NCI-H1930 (cell line): ENCODE results near the gene BCAT1.
"Not testable (repeated sequence)": the region's sequence is repeated elsewhere in the genome, so short reads cannot be mapped to it uniquely, and the experiment has no call there.

Experiments
- DNase-seq, 2 experiments: peaks; one replicate each; lab custom pipeline; 2025; lab: John Stamatoyannopoulos, UW

BCAT1 gene

DNA sequence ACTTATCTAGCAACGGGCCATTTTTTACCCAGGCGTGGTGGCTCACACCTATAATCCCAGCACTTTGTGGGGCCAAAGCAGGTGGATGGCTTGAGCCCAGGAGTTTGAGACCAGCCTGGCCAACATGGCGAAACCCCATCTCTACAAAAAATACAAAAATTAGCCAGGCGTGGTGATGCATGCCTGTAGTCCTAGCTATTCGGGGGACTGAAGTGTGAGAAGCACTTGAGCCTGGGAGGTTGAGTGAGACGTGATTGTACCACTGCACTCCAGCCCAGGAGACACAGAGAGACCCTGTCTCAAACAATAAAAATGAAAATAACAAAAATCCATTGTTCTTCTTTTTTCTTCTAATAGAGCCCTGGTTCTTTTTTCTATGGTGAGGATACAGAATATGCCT is 7.5 kb upstream of the BCAT1 start:
- DNase-seq: not testable (repeated sequence)

DNA sequence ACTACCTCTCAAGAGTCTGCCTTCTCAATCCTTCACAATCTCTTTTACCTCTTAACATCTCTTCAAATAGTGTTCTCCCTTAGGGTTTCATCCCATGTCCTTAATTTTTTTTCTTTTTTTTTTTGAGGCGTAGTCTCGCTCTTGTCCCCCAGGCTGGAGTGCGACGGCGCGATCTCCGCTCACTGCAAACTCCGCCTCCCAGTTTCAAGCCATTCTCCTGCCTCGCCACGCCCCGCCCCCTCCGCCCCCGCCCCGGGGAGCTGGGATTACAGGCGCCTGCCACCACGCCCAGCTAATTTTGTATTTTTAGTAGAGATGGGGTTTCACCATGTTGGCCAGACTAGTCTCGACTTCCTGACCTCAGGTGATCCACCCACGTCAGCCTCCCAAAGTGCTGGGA is 7.0 kb upstream of the BCAT1 start:
- DNase-seq: no peak

DNA sequence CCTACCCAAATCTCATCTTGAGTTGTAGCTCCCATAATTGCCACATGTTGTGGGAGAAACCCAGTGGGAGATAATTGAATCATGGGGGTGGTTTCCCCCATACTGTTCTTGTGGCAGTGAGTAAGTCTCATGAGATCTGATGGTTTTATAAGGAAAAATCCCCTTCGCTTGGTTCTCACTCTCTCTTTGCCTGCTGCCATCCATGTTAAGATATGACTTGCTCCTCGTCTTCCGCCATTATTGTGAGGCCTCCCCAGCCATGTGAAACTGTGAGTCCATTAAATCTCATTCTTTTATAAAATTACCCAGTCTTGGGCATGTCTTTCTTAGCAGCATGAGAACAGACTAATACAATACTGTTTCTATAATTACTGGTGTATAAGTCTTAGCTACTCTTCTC is 6.5 kb upstream of the BCAT1 start:
- no peak for DNase-seq

GRCh38 chr12:24954261-24954660 is 5.4 kb upstream of the BCAT1 start:
- no peak for DNase-seq

DNA sequence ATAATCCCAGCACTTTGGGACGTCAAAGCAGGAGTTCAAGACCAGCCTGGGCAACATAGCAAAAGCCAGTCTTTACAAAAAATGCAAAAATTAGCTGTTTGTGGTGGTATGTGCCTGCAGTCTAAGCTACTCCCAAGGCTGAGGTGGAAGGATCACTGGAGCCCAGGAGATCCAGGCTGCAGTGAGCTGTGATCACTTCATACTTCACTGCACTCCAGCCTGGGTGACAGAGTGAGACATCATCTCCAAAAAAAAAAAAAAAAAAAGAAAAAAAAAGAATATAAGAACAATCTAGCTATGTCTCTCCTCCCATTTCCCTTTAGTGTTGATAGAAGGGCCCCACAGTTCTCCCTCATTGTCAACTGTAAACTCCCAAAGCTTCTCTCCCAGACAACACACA is 3.5 kb upstream of the BCAT1 start:
- no peak for DNase-seq

DNA sequence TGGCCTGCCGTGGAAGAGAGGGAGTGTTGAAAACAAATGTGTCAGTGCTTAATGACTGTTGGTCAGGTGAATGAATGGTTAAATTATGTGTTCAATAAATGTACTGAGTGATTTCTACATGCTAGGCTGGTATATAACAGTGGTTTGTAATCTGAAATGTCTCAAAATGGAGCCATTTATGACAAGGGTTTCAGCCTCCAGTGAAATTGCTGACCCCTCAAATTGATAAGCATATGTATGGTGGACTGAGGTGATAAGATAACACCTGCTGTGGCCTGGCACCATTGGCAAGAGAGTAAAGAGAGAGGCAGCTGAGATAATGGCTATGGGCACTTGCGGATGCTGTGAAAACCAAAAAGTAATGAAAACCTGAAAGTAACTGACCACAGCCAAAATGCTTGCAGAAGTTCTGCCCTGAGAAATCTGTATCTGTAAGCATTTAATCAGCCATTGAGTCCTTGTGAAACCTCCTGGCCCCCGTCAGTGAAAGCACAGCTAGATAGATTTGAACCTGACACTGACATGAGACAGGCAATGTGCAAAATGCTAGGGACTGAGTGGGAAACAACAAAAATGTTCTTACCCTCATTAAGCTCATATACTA is 1.4 kb upstream of the BCAT1 start:
- no peak for DNase-seq

DNA sequence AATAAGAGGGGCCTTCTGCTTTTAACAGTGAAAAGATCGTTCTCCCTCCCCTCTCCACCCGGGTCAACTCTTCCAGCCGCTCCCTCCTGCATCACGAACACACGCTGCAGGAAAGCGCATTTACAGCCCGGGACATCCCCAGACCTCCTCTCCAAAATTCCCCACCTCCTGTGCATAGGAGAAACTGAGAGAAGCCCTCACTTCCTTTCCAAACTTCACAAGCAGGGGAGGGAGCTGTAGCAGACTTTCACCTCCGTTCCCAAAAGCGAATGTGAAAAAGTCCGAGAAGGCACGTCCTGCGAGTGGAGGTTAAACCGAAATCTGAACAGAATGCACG is 513 bp downstream of the BCAT1 start:
- no peak for DNase-seq

- no peak for DNase-seq
Measured at GRCh38 chr12:24947541-24948419, 1.1 kb downstream of the BCAT1 start.

DNA sequence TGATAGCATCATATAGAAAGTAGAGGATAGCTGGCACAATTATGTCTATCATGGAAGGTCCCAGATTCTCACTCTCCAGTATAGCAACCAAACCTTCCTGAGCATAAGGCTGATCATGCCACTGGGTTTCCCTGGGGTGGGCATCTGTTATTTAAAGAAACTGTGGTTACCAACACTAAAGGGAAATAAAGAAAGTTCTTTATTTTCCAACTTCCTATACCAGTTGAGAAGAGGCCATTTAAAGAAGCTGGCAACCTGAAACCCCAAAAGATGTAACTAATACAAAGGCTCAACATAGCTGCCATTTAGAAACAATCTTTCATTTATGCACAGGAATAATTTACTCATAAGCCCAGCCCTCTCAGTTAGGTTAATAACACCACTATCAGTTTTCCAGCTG is 3.1 kb downstream of the BCAT1 start:
- DNase-seq: no peak

- DNase-seq: no peak
Measured at GRCh38 chr12:24945039-24945438, 3.9 kb downstream of the BCAT1 start.

DNA sequence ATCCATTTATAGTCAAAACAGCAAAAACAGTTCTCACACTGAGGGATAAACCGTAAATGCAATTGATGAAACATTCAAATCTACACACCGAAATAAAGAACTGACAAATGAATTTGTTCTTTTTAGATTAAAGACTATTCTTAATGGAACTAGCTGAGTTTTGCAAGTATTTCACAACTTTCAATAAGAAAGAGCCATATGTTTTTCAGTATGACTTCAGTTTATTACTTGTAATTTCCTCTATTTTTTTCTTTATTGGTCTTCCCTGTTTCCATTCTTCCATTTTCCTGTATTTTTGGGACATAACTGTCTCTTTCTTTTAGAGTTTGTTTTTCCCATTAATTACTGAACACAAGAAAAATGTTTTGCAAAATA is 4.3 kb downstream of the BCAT1 start:
- no peak for DNase-seq

- no peak for DNase-seq
Measured at GRCh38 chr12:24943947-24944600, 4.8 kb downstream of the BCAT1 start.

DNA sequence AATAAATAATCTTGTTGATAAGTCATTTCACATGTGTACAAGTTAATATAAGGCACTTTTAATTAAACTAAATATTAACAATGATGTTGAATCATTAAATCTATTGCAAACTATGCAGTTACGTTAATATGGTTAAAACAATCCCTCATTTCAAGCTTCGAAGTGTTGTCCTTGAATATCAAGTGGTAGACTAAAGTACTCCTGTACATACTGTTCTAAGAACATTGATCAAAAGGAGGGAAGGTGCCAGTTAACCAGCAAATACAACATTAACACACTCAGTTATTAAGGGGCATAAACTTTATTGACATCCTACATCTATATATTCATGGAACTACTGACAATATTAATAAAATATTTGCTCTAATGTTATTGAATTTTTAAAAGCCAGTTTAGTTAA is 8.7 kb downstream of the BCAT1 start:
- no peak for DNase-seq

DNA sequence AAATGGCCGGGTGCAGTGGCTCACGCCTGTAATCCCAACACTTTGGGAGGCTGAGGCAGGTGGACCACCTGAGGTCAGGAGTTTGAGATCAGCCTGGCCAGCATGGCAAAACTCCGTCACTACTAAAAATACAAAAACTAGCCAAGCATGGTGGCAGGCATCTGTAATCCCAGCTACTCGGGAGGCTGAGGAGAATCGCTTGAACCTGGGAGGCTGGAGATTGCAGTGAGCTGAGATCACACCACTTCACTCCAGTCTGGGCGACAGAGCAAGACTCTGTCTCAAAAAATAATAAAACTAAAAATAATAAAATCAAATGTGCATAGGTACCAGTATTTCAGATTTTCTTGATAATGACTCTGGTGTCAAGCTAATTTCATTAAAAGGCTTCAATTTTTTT is 9.3 kb downstream of the BCAT1 start:
- not testable (repeated sequence) for DNase-seq

DNA sequence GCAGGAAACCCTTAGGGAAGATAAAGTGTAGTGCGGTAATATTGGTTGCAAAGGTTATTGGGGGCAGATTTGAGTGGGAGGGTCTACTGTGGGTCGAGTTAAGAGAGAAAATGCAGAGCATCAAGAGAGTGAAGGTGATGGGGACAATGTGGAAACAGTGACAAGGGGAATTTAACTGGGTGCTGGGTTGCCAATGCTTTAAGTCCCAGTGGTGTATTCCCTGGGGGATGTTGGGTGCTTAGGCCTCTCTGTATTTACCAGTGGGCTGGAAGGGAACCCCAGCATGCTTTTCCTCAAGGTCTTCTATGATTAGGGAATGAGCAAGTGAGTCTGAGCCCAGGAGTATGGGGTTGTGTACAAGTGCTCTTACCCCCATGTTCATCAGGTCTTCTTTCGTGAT is 10.6 kb downstream of the BCAT1 start:
- no peak for DNase-seq

DNA sequence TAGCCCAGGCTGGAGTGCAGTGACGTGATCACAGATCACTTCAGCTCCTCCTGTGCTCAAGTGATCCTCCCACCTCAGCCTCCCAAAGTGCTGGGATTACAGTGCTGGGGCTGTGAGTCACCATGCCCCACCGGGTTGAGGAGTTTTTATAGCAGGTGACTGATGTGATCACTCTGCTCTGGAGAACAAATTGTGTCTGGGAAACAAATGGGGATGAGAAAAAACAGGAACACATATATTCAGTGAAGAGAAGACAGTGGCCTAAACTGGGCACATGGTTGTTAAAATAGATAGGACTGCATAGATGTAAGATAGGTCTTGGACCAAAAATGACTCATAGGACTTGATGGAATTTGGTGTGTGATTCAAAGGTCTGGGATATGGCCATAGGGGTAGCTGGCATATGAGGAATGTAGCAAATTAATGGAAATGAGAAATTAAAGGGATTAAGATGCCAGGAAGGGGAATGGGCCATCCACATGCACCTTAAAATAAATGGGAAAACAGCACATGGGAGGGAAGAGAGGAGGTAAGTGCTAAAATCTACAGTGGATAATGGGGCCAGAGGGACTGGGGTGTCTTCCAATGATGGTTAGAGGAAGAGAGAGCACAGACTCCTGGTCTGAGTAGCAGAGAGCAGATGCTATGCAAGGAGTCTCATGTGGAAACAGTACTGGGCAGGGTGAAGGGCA is 11.2 kb downstream of the BCAT1 start:
- no peak for DNase-seq

- no peak for DNase-seq
Measured at GRCh38 chr12:24933694-24934407, 15.1 kb downstream of the BCAT1 start.

GRCh38 chr12:24931666-24932405 is 17.1 kb downstream of the BCAT1 start:
- no peak for DNase-seq

- DNase-seq: no peak
Measured at GRCh38 chr12:24929953-24930352, 18.9 kb downstream of the BCAT1 start.

- DNase-seq: not testable (repeated sequence)
Measured at GRCh38 chr12:24928533-24929306, 20.2 kb downstream of the BCAT1 start.

GRCh38 chr12:24928131-24928530 is 20.8 kb downstream of the BCAT1 start:
- DNase-seq: no peak
